ENCODE results near the gene HEYL. TPM values are rescaled to one million over a fixed set of nuclear protein-coding genes. Genes with fewer than 3 reads are reported as not detected.

HEYL gene
- total and polyA plus RNA-seq, 9 of the 15 experiments (the other 6 are each of a cell fraction or from before 2014, with no cell fraction given) = 0.13 to 0.89 (median 0.25) TPM

DNA sequence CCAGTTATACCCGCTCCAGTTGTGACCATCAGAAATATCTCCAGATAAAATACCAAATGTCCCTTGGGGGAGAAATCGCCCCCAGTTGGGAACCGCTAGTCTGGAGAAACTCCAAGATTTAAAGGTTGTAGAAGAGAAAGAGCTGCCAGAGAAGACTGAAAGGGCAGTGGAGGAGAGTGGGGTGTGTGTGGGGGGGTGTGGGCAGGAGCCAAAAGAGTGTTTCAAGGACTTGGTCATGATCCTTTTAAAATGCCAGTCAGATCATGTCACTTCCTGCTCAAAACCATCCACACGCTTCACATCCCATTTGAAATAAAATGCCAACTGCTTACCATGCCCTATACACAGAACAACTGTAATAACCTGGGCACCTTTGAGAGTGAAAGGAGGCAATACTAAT is 3.4 kb upstream of the HEYL start:
- 11% methylated on average over 4 of the region's 4 CpGs for WGBS (ENCODE audit: insufficient coverage, low coverage, missing lambda C conversion rate)
- H4K20me1 ChIP-seq (replicated peaks; ENCODE audit: control insufficient read depth, insufficient read depth, low read length) = 0 out of 2 replicates have a peak, but pooled peaks cover 4% of the 10 kb centered on the region
- H3K79me2 ChIP-seq (ENCODE audit: control insufficient read depth, insufficient read depth, low read length) = no peaks in the 10 kb centered on the region
- intact Hi-C loops (cut with micrococcal nuclease) (no loop called here), in situ Hi-C loops (cut with MboI) (no loop called here)
- H2AFZ ChIP-seq (ENCODE audit: low read depth, low read length) = no peak overlapping the region
- ChIA-PET POLR2A (no interaction called here), CTCF (ENCODE audit: low intra/inter-chr PET ratio) (no interaction called here)
- H3K4me1 ChIP-seq (replicated peaks in 1 of 2; ENCODE audit: control insufficient read depth in 2 of 2, insufficient read depth in 2 of 2, low read length in 2 of 2) = peaks cover 14 to 20% of the 10 kb centered on the region in 2 experiments
- TF ChIP-seq SMC3 (conservative IDR thresholded peaks at IDR 0.05; ENCODE audit: insufficient read depth, low read depth, low read length) (no peak), MEIS2 (IDR thresholded peaks at IDR 0.05; ENCODE audit: partially characterized antibody) (no peak), HNRNPUL1 (IDR thresholded peaks at IDR 0.05; ENCODE audit: low read length) (no peak), ZNF146 (CRISPR knock-in tag; IDR thresholded peaks at IDR 0.05; ENCODE audit: unreplicated experiment) (no peak), HDAC3 (IDR thresholded peaks at IDR 0.05; ENCODE audit: borderline replicate concordance, partially characterized antibody) (no peak), OTX1 (CRISPR knock-in tag; IDR thresholded peaks at IDR 0.05) (no peak)
- TF ChIP-seq, protein P1, sequence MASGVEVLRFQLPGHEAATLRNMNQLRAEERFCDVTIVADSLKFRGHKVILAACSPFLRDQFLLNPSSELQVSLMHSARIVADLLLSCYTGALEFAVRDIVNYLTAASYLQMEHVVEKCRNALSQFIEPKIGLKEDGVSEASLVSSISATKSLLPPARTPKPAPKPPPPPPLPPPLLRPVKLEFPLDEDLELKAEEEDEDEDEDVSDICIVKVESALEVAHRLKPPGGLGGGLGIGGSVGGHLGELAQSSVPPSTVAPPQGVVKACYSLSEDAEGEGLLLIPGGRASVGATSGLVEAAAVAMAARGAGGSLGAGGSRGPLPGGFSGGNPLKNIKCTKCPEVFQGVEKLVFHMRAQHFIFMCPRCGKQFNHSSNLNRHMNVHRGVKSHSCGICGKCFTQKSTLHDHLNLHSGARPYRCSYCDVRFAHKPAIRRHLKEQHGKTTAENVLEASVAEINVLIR (CRISPR knock-in tag; IDR thresholded peaks at IDR 0.05) = no peak
- no peak for ATAC-seq
- no peak overlapping the region for H3K27ac ChIP-seq (ENCODE audit: extremely low read depth, low read depth, low read length)
- no peak overlapping the region for H3K4me2 ChIP-seq (ENCODE audit: insufficient read depth, low read length)
- H3K9ac ChIP-seq (ENCODE audit: insufficient read depth in 1 of 2, low read depth in 2 of 2, low read length in 2 of 2) = no peak overlapping the region
- DNase-seq (ENCODE audit: extremely low read depth in 1 of 4, low spot score in 3 of 4) = no peak
- H3K9me1 ChIP-seq (ENCODE audit: control insufficient read depth, insufficient read depth, low read length) = no peaks in the 10 kb centered on the region
- H3K36me3 ChIP-seq (ENCODE audit: control insufficient read depth, insufficient read depth, low read length) = no peaks in the 10 kb centered on the region
- H3K9me3 ChIP-seq (replicated peaks; ENCODE audit: control insufficient read depth, insufficient read depth, low read depth, low read length) = no peaks in the 10 kb centered on the region
- H3K4me3 ChIP-seq = no peak overlapping the region
- peaks cover 4 to 25% of the 10 kb centered on the region in 2 experiments; a peak in 4 of 5 replicates for H3K27me3 ChIP-seq (ENCODE audit: control insufficient read depth in 2 of 2, insufficient read depth in 2 of 2, low read length in 2 of 2)
- no TSS peak for BruUV-seq (replicated peaks)
- no peak for FAIRE-seq

Measured in K562 (cell line).